ENCODE measurements around the gene DDIT4.

DNA sequence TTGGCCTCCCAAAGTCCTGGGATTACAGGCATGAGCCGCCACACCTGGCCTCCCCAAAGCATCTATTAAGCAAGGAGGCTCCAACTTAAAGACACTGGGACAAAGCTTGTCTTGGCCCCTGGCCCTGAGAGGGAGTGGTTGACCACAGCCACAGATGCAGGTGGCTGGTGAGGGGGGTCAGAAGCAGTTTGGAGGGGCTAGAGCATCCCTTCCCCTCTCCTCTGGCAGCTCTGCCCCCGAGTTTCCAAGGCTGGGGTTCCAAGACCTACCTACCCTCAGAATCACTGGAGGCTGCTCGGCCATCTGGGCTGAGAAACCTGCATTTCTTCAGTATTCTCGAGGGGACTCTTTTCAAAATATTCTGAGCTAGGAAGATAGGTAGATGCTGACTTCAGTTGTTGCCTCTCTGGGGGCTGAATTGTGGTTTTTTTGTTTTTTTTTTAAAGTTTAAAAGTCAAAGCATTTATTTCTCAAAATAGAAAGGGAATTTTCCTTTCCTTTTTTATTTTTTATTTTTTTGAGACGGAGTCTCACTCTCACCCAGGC lies 32.6 kb downstream of the DDIT4 start:
- TF ChIP-seq, protein P1, sequence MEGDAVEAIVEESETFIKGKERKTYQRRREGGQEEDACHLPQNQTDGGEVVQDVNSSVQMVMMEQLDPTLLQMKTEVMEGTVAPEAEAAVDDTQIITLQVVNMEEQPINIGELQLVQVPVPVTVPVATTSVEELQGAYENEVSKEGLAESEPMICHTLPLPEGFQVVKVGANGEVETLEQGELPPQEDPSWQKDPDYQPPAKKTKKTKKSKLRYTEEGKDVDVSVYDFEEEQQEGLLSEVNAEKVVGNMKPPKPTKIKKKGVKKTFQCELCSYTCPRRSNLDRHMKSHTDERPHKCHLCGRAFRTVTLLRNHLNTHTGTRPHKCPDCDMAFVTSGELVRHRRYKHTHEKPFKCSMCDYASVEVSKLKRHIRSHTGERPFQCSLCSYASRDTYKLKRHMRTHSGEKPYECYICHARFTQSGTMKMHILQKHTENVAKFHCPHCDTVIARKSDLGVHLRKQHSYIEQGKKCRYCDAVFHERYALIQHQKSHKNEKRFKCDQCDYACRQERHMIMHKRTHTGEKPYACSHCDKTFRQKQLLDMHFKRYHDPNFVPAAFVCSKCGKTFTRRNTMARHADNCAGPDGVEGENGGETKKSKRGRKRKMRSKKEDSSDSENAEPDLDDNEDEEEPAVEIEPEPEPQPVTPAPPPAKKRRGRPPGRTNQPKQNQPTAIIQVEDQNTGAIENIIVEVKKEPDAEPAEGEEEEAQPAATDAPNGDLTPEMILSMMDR (IDR thresholded peaks at IDR 0.05) = no peak
- TF ChIP-seq POLR2A (IDR thresholded peaks at IDR 0.05) (no peak), EP300 (IDR thresholded peaks at IDR 0.05; ENCODE audit: low read depth) (no peak)
